ENCODE data around the gene CCDC192. TPM values are rescaled to one million over a fixed set of nuclear protein-coding genes. Genes with fewer than 3 reads are reported as not detected.
A peak's percentile ranks its signal among the peaks of the same experiment; 100 is the strongest.
"Not testable (repeated sequence)": the region's sequence is repeated elsewhere in the genome, so short reads cannot be mapped to it uniquely, and the experiment has no call there.

Gene CCDC192
- total RNA-seq, 4 donors from 2014 or later = 0.87 to 2.1 (median 1.9) TPM

- 64 to 65% methylated on average over 6 of the region's 6 CpGs for WGBS, 2 donors
- Histone ChIP-seq H3K4me3 (no peak overlapping the region), H3K27ac (no peak overlapping the region), H3K9me3 (no peaks in the 10 kb centered on the region), H3K4me1 (peaks cover 0 to 20% (median 3%) of the 10 kb centered on the region in 4 donors), H3K27me3 (no peaks in the 10 kb centered on the region), H3K36me3 (no peaks in the 10 kb centered on the region)
- TF ChIP-seq CTCF (IDR thresholded peaks at IDR 0.05) = no peak
- TF ChIP-seq EP300 (IDR thresholded peaks at IDR 0.05) = peak in 1 of 2 donors; percentile 32
- DNase-seq (ENCODE audit: low spot score in 2 of 2) = no peak
These were observed 2.9 kb upstream of the CCDC192 start for GRCh38 chr5:127700237-127700766.

GRCh38 chr5:127702434-127702833, 757 bp upstream of the CCDC192 start:
- Histone ChIP-seq H3K4me1 (peaks cover 0 to 39% (median 14%) of the 10 kb centered on the region in 4 donors), H3K27me3 (no peaks in the 10 kb centered on the region), H3K36me3 (no peaks in the 10 kb centered on the region), H3K27ac (no peak overlapping the region), H3K9me3 (no peaks in the 10 kb centered on the region), H3K4me3 (no peak overlapping the region)
- WGBS, 2 donors = 89% methylated on average over 2 of the region's 2 CpGs
- TF ChIP-seq CTCF (IDR thresholded peaks at IDR 0.05) = no peak
- DNase-seq (ENCODE audit: low spot score in 2 of 2) = no peak

GRCh38 chr5:127705120-127705892, 2.1 kb downstream of the CCDC192 start:
- no peaks in the 10 kb centered on the region for H3K27me3 ChIP-seq
- DNase-seq (ENCODE audit: low spot score in 2 of 2) = peak in 1 of 2 donors; percentile 43
- H3K9me3 ChIP-seq = no peaks in the 10 kb centered on the region
- H3K4me1 ChIP-seq = peaks cover 0 to 48% (median 14%) of the 10 kb centered on the region in 4 donors
- no peak overlapping the region for H3K4me3 ChIP-seq
- 19 to 38% methylated on average over 4 of the region's 4 CpGs for WGBS, 2 donors
- peak overlapping the region in 3 of 4 donors; percentile 52 to 89 (median 87) for H3K27ac ChIP-seq
- TF ChIP-seq POLR2A (IDR thresholded peaks at IDR 0.05) = no peak
- peak in 1 of 2 donors; percentile 47 for TF ChIP-seq EP300 (IDR thresholded peaks at IDR 0.05)
- no peaks in the 10 kb centered on the region for H3K36me3 ChIP-seq

- WGBS, 2 donors = 50 to 64% methylated on average over 1 of the region's 1 CpG
- H3K9me3 ChIP-seq = no peaks in the 10 kb centered on the region
- H3K27ac ChIP-seq = peak overlapping the region; percentile 15 to 89 (median 79)
- H3K27me3 ChIP-seq = no peaks in the 10 kb centered on the region
- H3K4me1 ChIP-seq = peaks cover 0 to 48% (median 14%) of the 10 kb centered on the region in 4 donors
- no peak for TF ChIP-seq POLR2A (IDR thresholded peaks at IDR 0.05)
- no peak for TF ChIP-seq EP300 (IDR thresholded peaks at IDR 0.05)
- no peak for TF ChIP-seq CTCF (IDR thresholded peaks at IDR 0.05)
- H3K4me3 ChIP-seq = no peak overlapping the region
- DNase-seq (ENCODE audit: low spot score in 2 of 2) = no peak
- no peaks in the 10 kb centered on the region for H3K36me3 ChIP-seq
These were observed 3.5 kb downstream of the CCDC192 start for GRCh38 chr5:127706691-127707090.

- TF ChIP-seq EP300 (IDR thresholded peaks at IDR 0.05) (peak; percentile 67 to 91), POLR2A (IDR thresholded peaks at IDR 0.05) (peak in 1 of 2 donors; percentile 26), CTCF (IDR thresholded peaks at IDR 0.05) (no peak)
- WGBS, 2 donors = 22 to 29% methylated on average over 3 of the region's 3 CpGs
- no peak for DNase-seq (ENCODE audit: low spot score in 2 of 2)
- H3K27ac ChIP-seq = peak overlapping the region; percentile 64 to 89 (median 79)
- H3K36me3 ChIP-seq = no peaks in the 10 kb centered on the region
- no peaks in the 10 kb centered on the region for H3K27me3 ChIP-seq
- H3K9me3 ChIP-seq = no peaks in the 10 kb centered on the region
- peaks cover 0 to 48% (median 14%) of the 10 kb centered on the region in 4 donors for H3K4me1 ChIP-seq
- H3K4me3 ChIP-seq = no peak overlapping the region
These were observed 4.0 kb downstream of the CCDC192 start for GRCh38 chr5:127707209-127707608.

GRCh38 chr5:127713083-127713482, 9.9 kb downstream of the CCDC192 start:
- 70 to 72% methylated on average over 4 of the region's 4 CpGs for WGBS, 2 donors
- H3K27me3 ChIP-seq; H3K36me3 ChIP-seq; H3K4me3 ChIP-seq; DNase-seq (ENCODE audit: low spot score in 2 of 2); H3K9me3 ChIP-seq; H3K4me1 ChIP-seq; H3K27ac ChIP-seq: not testable (repeated sequence)

Measured in tibial nerve (tissue), 4 donors.